HepG2 (cell line): Measurements from ENCODE around the gene CCR8.

Experiments
- SOX13 ChIP-seq, 3 experiments: fragments of 450-650 bp in 1 of 3; sonication (generic) in 1 of 3; formaldehyde crosslinking in 1 of 3; IDR thresholded peaks in 2 of 3; conservative IDR thresholded peaks in 1 of 3; 2 replicates each; pipeline versions ENCODE4 v1.5.0 to v1.6.1; 2016 to 2020; ENCODE audit warnings: antibody characterized with exemption in 1 of 3, mild to moderate bottlenecking in 1 of 3, missing compliant biosample characterization in 1 of 3, missing genetic modification reagents in 1 of 3, moderate library complexity in 1 of 3
- TF ChIP-seq, protein P1 (sequence below): sonication (generic); formaldehyde crosslinking; IDR thresholded peaks from 2 replicates; pipeline ENCODE4 v1.5.0; 2020; ENCODE audit warnings: mild to moderate bottlenecking, missing genetic modification reagents, moderate library complexity

- TF ChIP-seq SOX13 (IDR thresholded peaks at IDR 0.05) (no peak), SOX13 (CRISPR knock-in tag; conservative IDR thresholded peaks at IDR 0.05 in 1 of 2, IDR thresholded peaks at IDR 0.05 in 1 of 2) (no peak)
- TF ChIP-seq, protein P1, sequence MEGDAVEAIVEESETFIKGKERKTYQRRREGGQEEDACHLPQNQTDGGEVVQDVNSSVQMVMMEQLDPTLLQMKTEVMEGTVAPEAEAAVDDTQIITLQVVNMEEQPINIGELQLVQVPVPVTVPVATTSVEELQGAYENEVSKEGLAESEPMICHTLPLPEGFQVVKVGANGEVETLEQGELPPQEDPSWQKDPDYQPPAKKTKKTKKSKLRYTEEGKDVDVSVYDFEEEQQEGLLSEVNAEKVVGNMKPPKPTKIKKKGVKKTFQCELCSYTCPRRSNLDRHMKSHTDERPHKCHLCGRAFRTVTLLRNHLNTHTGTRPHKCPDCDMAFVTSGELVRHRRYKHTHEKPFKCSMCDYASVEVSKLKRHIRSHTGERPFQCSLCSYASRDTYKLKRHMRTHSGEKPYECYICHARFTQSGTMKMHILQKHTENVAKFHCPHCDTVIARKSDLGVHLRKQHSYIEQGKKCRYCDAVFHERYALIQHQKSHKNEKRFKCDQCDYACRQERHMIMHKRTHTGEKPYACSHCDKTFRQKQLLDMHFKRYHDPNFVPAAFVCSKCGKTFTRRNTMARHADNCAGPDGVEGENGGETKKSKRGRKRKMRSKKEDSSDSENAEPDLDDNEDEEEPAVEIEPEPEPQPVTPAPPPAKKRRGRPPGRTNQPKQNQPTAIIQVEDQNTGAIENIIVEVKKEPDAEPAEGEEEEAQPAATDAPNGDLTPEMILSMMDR (CRISPR knock-in tag), result no peak
These were observed 13.7 kb downstream of the CCR8 start for GRCh38 chr3:39343076-39343717.
